Right kidney (tissue), 1 donor: ENCODE data around the gene GNAO1.

Source experiments
- DNase-seq: peaks from one replicate; pipeline ENCODE4 v3.0.0-alpha.2; 2016

GNAO1 gene

GRCh38 chr16:56197192-56197992, 6.1 kb downstream of the GNAO1 start:
- DNase-seq = peak; percentile 22

- no peak for DNase-seq
Measured at GRCh38 chr16:56198006-56198754, 6.9 kb downstream of the GNAO1 start.

- no peak for DNase-seq
Measured at GRCh38 chr16:56198755-56199114, 7.4 kb downstream of the GNAO1 start.

GRCh38 chr16:56199164-56199563, 7.9 kb downstream of the GNAO1 start:
- no peak for DNase-seq

- DNase-seq = no peak
Measured at GRCh38 chr16:56201030-56201429, 9.7 kb downstream of the GNAO1 start.

- no peak for DNase-seq
Measured at GRCh38 chr16:56202036-56202435, 10.7 kb downstream of the GNAO1 start.

- DNase-seq = no peak
Measured at GRCh38 chr16:56203052-56203451, 11.8 kb downstream of the GNAO1 start.

GRCh38 chr16:56204816-56205215, 13.5 kb downstream of the GNAO1 start:
- no peak for DNase-seq

GRCh38 chr16:56206951-56207350, 15.7 kb downstream of the GNAO1 start:
- DNase-seq = no peak

GRCh38 chr16:56207421-56207820, 16.1 kb downstream of the GNAO1 start:
- DNase-seq = no peak

- DNase-seq = peak; percentile 33
Measured at GRCh38 chr16:56211435-56211981, 20.2 kb downstream of the GNAO1 start.

GRCh38 chr16:56212144-56212543, 20.9 kb downstream of the GNAO1 start:
- DNase-seq = no peak

- DNase-seq = no peak
Measured at GRCh38 chr16:56221995-56222394, 30.7 kb downstream of the GNAO1 start.

GRCh38 chr16:56222474-56222997, 31.2 kb downstream of the GNAO1 start:
- DNase-seq = no peak

GRCh38 chr16:56225017-56225742, 33.9 kb downstream of the GNAO1 start:
- DNase-seq = no peak

GRCh38 chr16:56226187-56226586, 34.9 kb downstream of the GNAO1 start:
- DNase-seq = no peak

- no peak for DNase-seq
Measured at GRCh38 chr16:56226845-56227525, 35.7 kb downstream of the GNAO1 start.

- no peak for DNase-seq
Measured at GRCh38 chr16:56227936-56228335, 36.6 kb downstream of the GNAO1 start.

- no peak for DNase-seq
Measured at GRCh38 chr16:56228476-56228875, 37.2 kb downstream of the GNAO1 start.

GRCh38 chr16:56233795-56234566, 42.7 kb downstream of the GNAO1 start:
- DNase-seq = no peak

- DNase-seq = no peak
Measured at GRCh38 chr16:56234737-56235136, 43.4 kb downstream of the GNAO1 start.
